Neural cell (in vitro differentiated cells): ENCODE results near the gene HEATR9. TPM values are rescaled to one million over a fixed set of nuclear protein-coding genes. Genes with fewer than 3 reads are reported as not detected.

ENCODE experiments used
- H2AFZ ChIP-seq: fragments of 200-600, 300-800 bp; sonication (generic), shearing (Covaris generic); 2 replicates; pipeline ENCODE4 v1.6.0; 2014; ENCODE audit warnings: low read depth, mild to moderate bottlenecking, antibody characterized with exemption, low read length, moderate library complexity
- H3F3A ChIP-seq: fragments of 200-600 bp; shearing (Covaris generic); 2 replicates; pipeline ENCODE4 v1.6.1; 2016; ENCODE audit warnings: mild to moderate bottlenecking, moderate library complexity, mixed read lengths, antibody characterized with exemption, low read length; ENCODE audit not compliant: insufficient read depth, poor library complexity, severe bottlenecking
- H3K27ac ChIP-seq: fragments of 200-600, 300-800 bp; sonication (generic), shearing (Covaris generic); 2 replicates; pipeline ENCODE4 v1.5.1; 2014; ENCODE audit warnings: mild to moderate bottlenecking, low read length, moderate library complexity
- H3K27me3 ChIP-seq: fragments of 300-800, 200-600 bp; sonication (generic), shearing (Covaris generic); 2 replicates; pipeline ENCODE4 v1.6.0; 2014; ENCODE audit warnings: mild to moderate bottlenecking, low read depth, low read length, moderate library complexity; ENCODE audit not compliant: insufficient read depth
- H3K36me3 ChIP-seq: fragments of 300-800, 200-600 bp; sonication (generic), shearing (Covaris generic); 2 replicates; pipeline ENCODE4 v1.5.1; 2014; ENCODE audit warnings: mild to moderate bottlenecking, antibody characterized with exemption, low read length, moderate library complexity; ENCODE audit not compliant: insufficient read depth
- H3K4me2 ChIP-seq: fragments of 300-800, 200-600 bp; sonication (generic), shearing (Covaris generic); 2 replicates; pipeline ENCODE4 v1.6.0; 2014; ENCODE audit warnings: mild to moderate bottlenecking, low read length
- H3K4me3 ChIP-seq: fragments of 300-800, 200-600 bp; sonication (generic), shearing (Covaris generic); 2 replicates; pipeline ENCODE4 v1.5.1; 2014; ENCODE audit warnings: mild to moderate bottlenecking, low read length, moderate library complexity
- H3K79me2 ChIP-seq: fragments of 200-600 bp; shearing (Covaris generic); replicated peaks from 2 replicates; pipeline ENCODE4 v1.6.0; 2014; ENCODE audit warnings: mild to moderate bottlenecking, low read length, moderate library complexity; ENCODE audit not compliant: insufficient read depth
- H3K9ac ChIP-seq: fragments of 300-800, 200-600 bp; sonication (generic), shearing (Covaris generic); 2 replicates; pipeline ENCODE4 v1.6.1; 2016; ENCODE audit warnings: mild to moderate bottlenecking, low read length, mixed read lengths
- H3K9me2 ChIP-seq: fragments of 200-600 bp; shearing (Covaris generic); 2 replicates; pipeline ENCODE4 v1.6.1; 2016; ENCODE audit warnings: mild to moderate bottlenecking, low read length, mixed read lengths; ENCODE audit not compliant: insufficient read depth
- H3K9me3 ChIP-seq: fragments of 200-600, 300-800 bp; sonication (generic), shearing (Covaris generic); 2 replicates; pipeline ENCODE4 v1.6.1; 2016; ENCODE audit warnings: mild to moderate bottlenecking, mixed run types, low read length, moderate library complexity, mixed read lengths
- H4K20me1 ChIP-seq: fragments of 200-600 bp; shearing (Covaris generic); 2 replicates; pipeline ENCODE4 v1.6.1; 2016; ENCODE audit warnings: mild to moderate bottlenecking, mixed run types; ENCODE audit not compliant: insufficient read depth
- CTCF ChIP-seq: fragments of 450-650 bp; IDR thresholded peaks from 2 replicates; pipeline ENCODE4 v1.5.1; 2014; ENCODE audit warnings: antibody characterized with exemption, mild to moderate bottlenecking, moderate library complexity; ENCODE audit not compliant: poor library complexity, severe bottlenecking
- EP300 ChIP-seq: fragments of 450-650 bp; conservative IDR thresholded peaks from 2 replicates; pipeline ENCODE4 v1.6.1; 2014; ENCODE audit warnings: antibody characterized with exemption, mild to moderate bottlenecking, moderate library complexity; ENCODE audit not compliant: poor library complexity, severe bottlenecking
- EZH2 ChIP-seq: fragments of 200-600, 300-800 bp; shearing (Covaris generic), sonication (generic); IDR thresholded peaks from 2 replicates; pipeline ENCODE4 v1.6.1; 2014; ENCODE audit warnings: antibody characterized with exemption, low read length, borderline replicate concordance, mild to moderate bottlenecking; ENCODE audit not compliant: insufficient read depth, poor library complexity, severe bottlenecking
- MXI1 ChIP-seq: fragments of 450-650 bp; conservative IDR thresholded peaks from 2 replicates; pipeline ENCODE4 v1.6.1; 2014; ENCODE audit warnings: antibody characterized with exemption, mild to moderate bottlenecking; ENCODE audit not compliant: poor library complexity, severe bottlenecking
- POLR2AphosphoS5 ChIP-seq: IDR thresholded peaks from 2 replicates; pipeline ENCODE4 v1.6.1; 2012
- RAD21 ChIP-seq: fragments of 450-650 bp; conservative IDR thresholded peaks from 2 replicates; pipeline ENCODE4 v1.6.1; 2014; ENCODE audit warnings: antibody characterized with exemption, mild to moderate bottlenecking, moderate library complexity
- REST ChIP-seq: IDR thresholded peaks from 2 replicates; pipeline ENCODE4 v1.6.1; 2012; ENCODE audit warnings: borderline replicate concordance
- SMC3 ChIP-seq: fragments of 450-650 bp; conservative IDR thresholded peaks from 2 replicates; pipeline ENCODE4 v1.6.1; 2014; ENCODE audit warnings: antibody characterized with exemption, mild to moderate bottlenecking, moderate library complexity; ENCODE audit not compliant: poor library complexity
- TAF1 ChIP-seq: IDR thresholded peaks from 2 replicates; pipeline ENCODE4 v1.6.1; 2012; ENCODE audit warnings: low read depth
- polyA plus RNA-seq: library from polyadenylated mRNA; depleted of rRNA; stranded (reverse); fragments of >200 nt; gene quantifications from 2 replicates; pipeline ENCODE4 v1.2.3, GENCODE V29; 2014

The HEATR9 gene
- polyA plus RNA-seq, 1 donor from 2014 or later = not detected

GRCh38 chr17:35895636-35896587 lies 27.2 kb upstream of the HEATR9 start:
- Histone ChIP-seq H4K20me1 (no peaks in the 10 kb centered on the region), H3K9me3 (no peaks in the 10 kb centered on the region), H2AFZ (no peak overlapping the region), H3K27ac (no peak overlapping the region), H3K9me2 (no peaks in the 10 kb centered on the region), H3K9ac (no peak overlapping the region), H3K79me2 (no peaks in the 10 kb centered on the region), H3K4me2 (no peak overlapping the region), H3F3A (no peaks in the 10 kb centered on the region), H3K27me3 (no peaks in the 10 kb centered on the region), H3K4me3 (no peak overlapping the region), H3K36me3 (no peaks in the 10 kb centered on the region)
- TF ChIP-seq EP300 (no peak), TAF1 (no peak), CTCF (no peak), EZH2 (no peak), RAD21 (no peak), POLR2AphosphoS5 (no peak), MXI1 (no peak), SMC3 (no peak), REST (no peak)

GRCh38 chr17:35894206-35894605 lies 25.5 kb upstream of the HEATR9 start:
- H4K20me1 ChIP-seq = no peaks in the 10 kb centered on the region
- H3K9me3 ChIP-seq = no peaks in the 10 kb centered on the region
- H3F3A ChIP-seq = no peaks in the 10 kb centered on the region
- no peak overlapping the region for H2AFZ ChIP-seq
- H3K4me3 ChIP-seq = no peak overlapping the region
- H3K9me2 ChIP-seq = no peaks in the 10 kb centered on the region
- H3K27me3 ChIP-seq = no peaks in the 10 kb centered on the region
- H3K4me2 ChIP-seq = no peak overlapping the region
- no peak overlapping the region for H3K9ac ChIP-seq
- no peak for TF ChIP-seq MXI1
- H3K36me3 ChIP-seq = no peaks in the 10 kb centered on the region
- no peaks in the 10 kb centered on the region for H3K79me2 ChIP-seq
- H3K27ac ChIP-seq = no peak overlapping the region
